ENCODE results near the gene DNM3. TPM values are rescaled to one million over a fixed set of nuclear protein-coding genes. Genes with fewer than 3 reads are reported as not detected.

The DNM3 gene
- total RNA-seq, 8 experiments from 2014 or later, result 6.1 to 29.1 (median 13.5) TPM

DNA sequence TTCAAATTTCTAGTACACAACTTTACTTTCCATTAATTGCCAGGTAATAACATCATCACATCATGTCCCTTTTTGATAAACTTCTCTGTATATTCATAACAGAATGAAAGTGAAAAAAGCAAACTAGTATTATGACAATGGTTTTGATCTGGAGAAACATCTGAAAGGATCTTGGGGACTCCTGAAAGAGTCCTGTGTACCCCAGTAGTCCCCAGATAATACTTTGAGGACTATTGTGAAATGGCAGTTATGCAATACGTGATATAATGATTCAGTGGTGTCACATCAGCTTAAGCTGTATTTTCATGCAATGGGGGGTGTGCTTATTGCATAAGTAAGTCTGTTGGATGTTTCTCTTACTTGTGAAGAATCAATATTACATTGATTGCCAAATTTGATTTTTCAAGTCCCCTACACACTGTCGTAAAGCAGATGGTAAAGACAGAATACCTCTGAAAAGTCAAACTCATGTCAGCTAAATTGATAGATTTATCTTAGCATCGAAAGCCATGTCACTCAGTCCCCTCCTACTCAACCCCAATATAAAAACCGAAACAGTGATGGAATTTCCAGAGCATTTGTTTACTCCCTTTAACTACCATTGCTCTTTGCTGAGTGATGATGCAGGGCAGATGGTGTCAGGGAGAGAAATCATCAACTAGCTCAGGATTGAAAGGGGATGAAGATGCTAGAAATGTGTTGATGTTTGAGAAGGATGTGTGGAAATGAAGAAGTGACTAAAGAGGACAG, 432.5 kb downstream of the DNM3 start:
- in situ Hi-C loops (cut with MboI; ENCODE audit: low pct_unique_long_range_greater_than_20kb in 2 of 9, low sequenced_read_pairs in 9 of 9, unreplicated experiment in 9 of 9), result no loop called here
- H3K4me1 ChIP-seq (replicated peaks in 1 of 2), result peaks cover 6 to 7% of the 10 kb centered on the region in 2 donors
- H3K4me3 ChIP-seq, result no peak overlapping the region
- ATAC-seq (replicated peaks in 6 of 8), result no peak
- H3K27ac ChIP-seq, result no peak overlapping the region
- 40 to 100% (median 88%) methylated on average over 1 to 4 of the region's 4 CpGs for WGBS, 10 experiments

DNA sequence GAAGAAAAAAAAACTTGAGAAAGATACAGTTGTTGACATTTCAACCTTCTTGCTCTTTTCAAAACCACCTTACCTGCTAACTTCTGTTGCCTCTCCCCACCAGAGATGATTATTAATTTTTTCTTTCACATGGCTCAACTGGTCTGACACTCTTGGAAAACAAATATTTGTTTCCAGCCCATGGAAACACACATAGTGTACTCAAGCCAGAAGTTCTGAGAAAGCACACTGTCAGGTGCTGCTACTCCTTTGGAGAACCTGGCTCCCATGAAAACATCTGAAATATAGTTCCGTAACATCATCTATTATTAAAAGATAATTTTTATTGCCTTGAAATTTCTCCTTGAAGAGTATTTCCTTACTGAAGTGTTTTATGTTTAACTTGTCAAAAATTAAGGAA, 434.2 kb downstream of the DNM3 start:
- Histone ChIP-seq H3K4me3 (no peak overlapping the region), H3K4me1 (replicated peaks in 1 of 2) (peaks cover 7% of the 10 kb centered on the region in 2 donors), H3K27ac (no peak overlapping the region)
- in situ Hi-C loops (cut with MboI; ENCODE audit: low pct_unique_long_range_greater_than_20kb in 2 of 9, low sequenced_read_pairs in 9 of 9, unreplicated experiment in 9 of 9), result no loop called here
- no peak for ATAC-seq (replicated peaks in 6 of 8)
- WGBS, 10 experiments, result 80 to 100% (median 100%) methylated on average over 1 of the region's 1 CpG; no CpG with 5 or more reads in 2 of the 10 experiments

DNA sequence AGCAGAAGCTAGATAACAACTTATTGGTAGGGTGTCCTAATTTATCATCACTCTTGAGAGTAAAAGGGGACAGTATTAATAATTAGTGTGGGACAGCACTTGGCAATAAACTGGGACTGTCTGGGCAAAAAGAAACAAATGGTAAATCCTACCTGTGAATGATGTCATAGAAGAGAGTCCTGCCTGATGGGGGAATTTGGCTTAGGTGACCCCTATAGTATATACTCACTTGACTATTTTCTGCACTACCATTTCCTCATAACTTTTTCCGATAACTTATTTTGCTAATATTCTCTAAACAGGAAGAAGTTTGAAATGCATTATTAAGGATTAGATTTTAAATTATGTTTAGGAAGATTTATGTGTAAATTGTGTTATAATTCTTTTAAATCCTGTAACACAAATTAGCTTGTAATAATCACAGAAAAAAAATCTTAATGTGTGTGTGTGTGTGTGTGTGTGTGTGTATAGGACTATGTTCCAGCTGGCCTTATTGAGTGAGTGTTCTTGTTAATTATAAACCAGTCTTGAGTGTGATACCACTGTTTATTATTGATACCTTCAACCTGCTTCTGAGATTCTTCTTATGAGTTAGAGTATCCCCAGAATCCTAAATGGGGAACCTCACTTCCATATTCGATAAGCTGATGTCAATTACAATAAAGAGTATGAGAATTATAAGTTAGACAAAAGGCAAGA, 435.0 kb downstream of the DNM3 start:
- Histone ChIP-seq H3K4me1 (replicated peaks in 1 of 2) (peaks cover 7% of the 10 kb centered on the region in 2 donors), H3K4me3 (no peak overlapping the region), H3K27ac (no peak overlapping the region)
- ATAC-seq (replicated peaks in 6 of 8), result no peak
- WGBS, 10 experiments, result 0 to 100% (median 100%) methylated on average over 1 to 2 of the region's 2 CpGs
- in situ Hi-C loops (cut with MboI; ENCODE audit: low pct_unique_long_range_greater_than_20kb in 2 of 9, low sequenced_read_pairs in 9 of 9, unreplicated experiment in 9 of 9), result no loop called here

DNA sequence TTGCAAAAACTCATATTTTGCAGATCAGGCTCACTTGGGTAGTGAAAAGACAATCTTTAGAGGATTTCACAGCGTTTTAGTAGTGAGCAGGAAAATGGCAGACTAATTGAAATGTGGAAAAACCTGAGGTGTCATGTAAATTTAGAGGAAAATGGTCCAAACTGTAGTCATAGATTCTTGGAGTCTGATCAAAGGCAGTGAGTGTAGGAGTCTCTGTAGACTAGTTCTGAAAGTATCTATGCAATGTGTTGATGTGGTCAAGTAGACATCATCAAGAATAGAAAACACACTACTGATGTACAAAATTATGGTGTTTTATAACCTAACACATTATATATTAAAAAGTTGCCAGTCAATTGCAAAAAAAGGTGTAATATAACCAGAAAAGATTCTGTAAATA, 436.0 kb downstream of the DNM3 start:
- 33 to 100% (median 77%) methylated on average over 1 of the region's 1 CpG; no CpG with 5 or more reads in 3 of the 10 experiments for WGBS, 10 experiments
- ATAC-seq (replicated peaks in 6 of 8), result no peak
- no peak overlapping the region for H3K4me3 ChIP-seq
- peaks cover 7% of the 10 kb centered on the region in 2 donors for H3K4me1 ChIP-seq (replicated peaks in 1 of 2)
- in situ Hi-C loops (cut with MboI; ENCODE audit: low pct_unique_long_range_greater_than_20kb in 2 of 9, low sequenced_read_pairs in 9 of 9, unreplicated experiment in 9 of 9), result no loop called here
- H3K27ac ChIP-seq, result no peak overlapping the region

DNA sequence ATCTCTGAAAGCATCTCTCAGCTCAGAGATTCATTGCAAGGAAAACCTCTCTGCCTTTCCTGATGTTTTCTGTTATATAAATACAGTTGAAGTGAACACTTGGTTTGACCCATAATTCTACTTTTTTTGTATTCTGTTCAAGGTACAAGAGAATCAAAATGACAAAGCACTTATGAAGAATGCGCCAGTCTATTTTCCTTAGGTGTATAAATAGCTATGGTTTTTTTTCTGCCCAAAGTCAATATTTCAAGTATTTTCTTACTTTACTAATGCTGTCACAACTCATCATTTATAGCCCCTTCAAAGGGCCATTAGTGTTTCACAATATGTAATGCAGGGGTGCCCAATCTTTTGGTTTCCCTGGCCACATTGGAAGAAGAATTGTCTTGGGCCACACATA, 436.7 kb downstream of the DNM3 start:
- 50 to 100% (median 93%) methylated on average over 1 of the region's 1 CpG; no CpG with 5 or more reads in 1 of the 10 experiments for WGBS, 10 experiments
- in situ Hi-C loops (cut with MboI; ENCODE audit: low pct_unique_long_range_greater_than_20kb in 2 of 9, low sequenced_read_pairs in 9 of 9, unreplicated experiment in 9 of 9), result no loop called here

DNA sequence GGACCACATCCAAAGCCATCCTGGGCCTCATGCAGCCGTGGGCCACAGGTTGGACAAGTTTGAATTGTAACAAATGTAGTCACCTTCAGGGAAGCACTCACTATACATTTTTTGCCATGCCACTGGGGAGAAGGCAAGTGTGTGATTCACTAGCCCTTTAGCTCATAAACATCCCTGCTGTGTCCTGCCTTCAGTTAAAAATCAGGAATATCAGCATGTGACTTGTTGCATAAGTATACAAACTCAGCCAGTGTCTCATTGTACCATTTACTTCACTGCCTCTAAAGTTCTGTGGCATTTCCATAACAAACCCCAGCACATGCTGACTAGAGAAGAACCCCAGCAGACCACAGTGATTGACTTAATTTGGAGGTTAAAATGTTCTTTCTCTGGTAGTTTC, 437.2 kb downstream of the DNM3 start:
- peak; percentile 19 to 99 (median 48) for ATAC-seq (replicated peaks in 6 of 8)
- H3K4me3 ChIP-seq, result no peak overlapping the region
- no peak overlapping the region for H3K27ac ChIP-seq
- in situ Hi-C loops (cut with MboI; ENCODE audit: low pct_unique_long_range_greater_than_20kb in 2 of 9, low sequenced_read_pairs in 9 of 9, unreplicated experiment in 9 of 9), result no loop called here
- WGBS, 10 experiments, result 0 to 27% methylated on average over 1 of the region's 1 CpG; no CpG with 5 or more reads in 8 of the 10 experiments
- peaks cover 7% of the 10 kb centered on the region in 2 donors for H3K4me1 ChIP-seq (replicated peaks in 1 of 2)

More for the DNA sequence above, 436.7 kb downstream of the DNM3 start:
- H3K4me3 ChIP-seq, result no peak overlapping the region
- no peak overlapping the region for H3K27ac ChIP-seq
- peaks cover 7% of the 10 kb centered on the region in 2 donors for H3K4me1 ChIP-seq (replicated peaks in 1 of 2)
- ATAC-seq (replicated peaks in 6 of 8), result peak in 1 of 8 experiments; percentile 15

DNA sequence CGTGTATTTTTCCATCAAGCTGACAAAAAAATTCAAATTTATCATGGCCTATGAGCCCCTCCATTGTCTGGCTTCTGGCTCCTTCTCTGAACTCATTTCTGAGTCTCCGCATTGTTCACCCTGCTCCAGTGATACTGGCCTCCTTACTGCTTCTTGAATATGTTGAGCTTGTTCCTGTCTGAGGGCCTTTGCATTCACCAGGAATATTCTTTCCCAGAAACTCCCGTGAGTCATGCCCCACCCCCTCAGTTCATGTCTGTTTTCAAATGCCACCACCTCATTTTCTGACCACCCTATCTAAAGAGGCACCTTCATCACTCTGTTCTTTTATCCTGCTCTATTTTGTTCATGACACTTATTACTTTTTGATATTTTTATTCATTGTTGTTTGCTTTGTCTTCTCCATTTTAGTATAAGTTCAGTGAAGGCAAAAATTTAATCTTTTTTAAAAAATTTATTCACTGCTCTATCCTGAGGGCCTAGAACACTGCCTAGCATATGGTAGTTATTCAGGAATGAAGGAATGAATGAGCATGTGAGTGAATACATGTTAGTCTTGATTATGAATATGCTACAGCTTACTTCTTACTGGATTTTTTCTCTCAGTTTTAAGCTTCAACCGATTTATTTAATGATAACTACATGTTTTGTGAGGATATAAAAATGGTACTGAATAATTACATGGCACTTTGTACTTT, 438.8 kb downstream of the DNM3 start:
- WGBS, 10 experiments, result 3 to 81% (median 67%) methylated on average over 2 to 4 of the region's 4 CpGs
- H3K4me1 ChIP-seq (replicated peaks in 1 of 2), result peaks cover 7% of the 10 kb centered on the region in 2 donors
- no peak overlapping the region for H3K27ac ChIP-seq
- ATAC-seq (replicated peaks in 6 of 8), result peak in 3 of 8 experiments; percentile 95 to 97 (median 96)
- in situ Hi-C loops (cut with MboI; ENCODE audit: low pct_unique_long_range_greater_than_20kb in 2 of 9, low sequenced_read_pairs in 9 of 9, unreplicated experiment in 9 of 9), result no loop called here
- H3K4me3 ChIP-seq, result no peak overlapping the region

DNA sequence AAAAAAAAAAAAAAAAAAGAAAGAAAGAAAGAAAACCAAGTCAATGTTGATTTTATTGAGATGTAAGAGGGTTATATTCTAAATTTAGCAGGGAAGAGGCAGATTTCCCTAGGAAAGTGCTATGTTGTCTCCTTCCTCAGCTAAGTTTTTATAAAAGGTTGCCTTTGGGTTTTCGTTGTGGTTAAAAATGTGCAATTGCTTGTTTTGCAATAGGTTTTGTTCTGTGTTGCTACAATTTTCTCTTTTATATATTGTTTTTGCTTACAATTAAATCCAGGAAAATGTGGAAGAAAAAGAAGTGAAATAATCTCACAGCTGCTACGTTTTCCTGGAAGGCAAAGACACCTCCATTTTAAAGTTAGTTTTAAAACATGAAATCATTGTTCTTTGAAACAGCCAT, 442.5 kb downstream of the DNM3 start:
- in situ Hi-C loops (cut with MboI; ENCODE audit: low pct_unique_long_range_greater_than_20kb in 2 of 9, low sequenced_read_pairs in 9 of 9, unreplicated experiment in 9 of 9), result no loop called here
- 37 to 100% (median 80%) methylated on average over 1 to 2 of the region's 2 CpGs for WGBS, 10 experiments
- H3K4me3 ChIP-seq, result no peak overlapping the region
- peaks cover 0 to 2% of the 10 kb centered on the region in 2 donors for H3K4me1 ChIP-seq (replicated peaks in 1 of 2)
- no peak for ATAC-seq (replicated peaks in 6 of 8)
- no peak overlapping the region for H3K27ac ChIP-seq

DNA sequence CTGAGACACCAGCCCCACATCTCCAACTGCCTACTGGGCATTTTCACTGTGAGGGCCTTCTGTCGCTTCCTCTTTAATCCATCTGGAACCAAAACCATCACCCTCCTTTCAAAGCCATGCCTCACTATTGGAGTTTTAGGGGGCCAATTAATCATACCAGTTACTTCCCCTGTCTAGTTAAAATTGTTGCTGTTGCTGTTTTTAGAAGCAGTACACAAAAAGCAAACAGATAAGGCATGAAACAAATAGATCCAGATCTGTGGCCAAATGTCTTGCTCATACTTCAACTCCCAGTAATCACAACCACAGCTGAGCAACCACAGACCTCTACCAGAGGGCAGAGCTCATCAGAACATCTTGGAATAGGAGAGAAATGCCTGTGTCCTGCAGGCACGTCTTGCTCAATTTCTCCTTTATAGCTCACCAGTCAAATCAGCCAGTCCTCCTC, 445.4 kb downstream of the DNM3 start:
- no peaks in the 10 kb centered on the region for H3K4me1 ChIP-seq (replicated peaks in 1 of 2)
- H3K27ac ChIP-seq, result no peak overlapping the region
- in situ Hi-C loops (cut with MboI; ENCODE audit: low pct_unique_long_range_greater_than_20kb in 2 of 9, low sequenced_read_pairs in 9 of 9, unreplicated experiment in 9 of 9), result no loop called here
- H3K4me3 ChIP-seq, result no peak overlapping the region
- ATAC-seq (replicated peaks in 6 of 8), result peak in 2 of 8 experiments; percentile 80 to 82
- 0 to 90% (median 69%) methylated on average over 1 to 2 of the region's 2 CpGs; no CpG with 5 or more reads in 2 of the 10 experiments for WGBS, 10 experiments

DNA sequence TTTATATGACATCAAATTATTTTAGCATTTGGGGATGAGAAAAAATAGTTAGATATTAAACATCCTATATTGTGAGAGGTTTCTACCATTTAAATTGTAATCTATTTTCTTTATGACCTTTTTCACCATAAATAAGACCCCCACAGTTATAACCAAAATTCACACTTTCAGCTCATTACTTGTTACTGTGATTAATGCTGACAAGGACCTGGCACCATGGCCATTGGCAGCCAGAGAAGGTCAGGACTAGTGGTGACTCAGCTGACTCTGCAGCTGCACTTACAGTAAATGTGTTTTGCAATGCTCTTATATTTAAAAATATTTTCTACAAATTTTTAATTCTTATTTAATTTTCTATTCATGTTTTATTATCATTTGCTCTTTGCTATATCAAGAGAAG, 445.9 kb downstream of the DNM3 start:
- Histone ChIP-seq H3K4me3 (no peak overlapping the region), H3K4me1 (replicated peaks in 1 of 2) (no peaks in the 10 kb centered on the region), H3K27ac (no peak overlapping the region)
- in situ Hi-C loops (cut with MboI; ENCODE audit: low pct_unique_long_range_greater_than_20kb in 2 of 9, low sequenced_read_pairs in 9 of 9, unreplicated experiment in 9 of 9), result no loop called here
- peak in 2 of 8 experiments; percentile 72 to 75 for ATAC-seq (replicated peaks in 6 of 8)

DNA sequence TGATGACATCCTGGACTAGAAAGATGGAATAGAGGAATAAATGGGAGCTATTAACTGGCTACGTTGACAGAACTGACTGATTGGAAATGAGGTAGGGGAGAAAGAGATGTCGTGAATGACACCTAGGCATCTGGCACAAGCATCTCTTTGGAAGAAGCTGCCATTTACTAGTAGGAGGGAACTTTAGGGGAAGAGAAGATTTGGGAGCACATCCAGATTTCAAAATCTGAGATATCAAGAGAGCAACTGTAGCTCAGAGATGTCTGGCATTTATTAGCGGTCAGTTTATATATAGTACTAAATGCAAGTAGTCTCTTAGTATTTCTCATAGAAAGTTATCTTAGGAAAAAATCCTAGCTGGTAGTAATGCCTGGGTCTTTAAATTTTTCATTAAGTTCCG, 447.3 kb downstream of the DNM3 start:
- ATAC-seq (replicated peaks in 6 of 8), result no peak
- in situ Hi-C loops (cut with MboI; ENCODE audit: low pct_unique_long_range_greater_than_20kb in 2 of 9, low sequenced_read_pairs in 9 of 9, unreplicated experiment in 9 of 9), result no loop called here
- H3K27ac ChIP-seq, result no peak overlapping the region

DNA sequence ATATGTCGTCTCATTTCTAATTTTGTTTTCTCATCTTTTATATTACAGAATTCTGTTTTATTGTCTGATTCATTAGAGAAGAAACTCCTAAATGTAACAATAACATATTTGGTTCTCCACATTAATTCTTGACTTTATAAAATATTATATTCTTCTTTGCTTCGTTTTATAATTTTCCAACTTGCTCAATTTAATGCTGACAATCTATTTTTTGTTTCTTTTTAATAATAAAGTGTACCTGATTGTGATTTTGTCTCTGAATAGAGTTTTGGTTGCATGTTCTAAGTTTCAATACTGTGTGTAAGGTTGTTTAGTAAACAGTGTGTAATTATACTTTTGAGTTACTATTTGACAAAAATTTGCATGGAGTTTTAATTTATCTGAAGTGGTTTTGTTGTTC, 448.1 kb downstream of the DNM3 start:
- 65 to 89% (median 82%) methylated on average over 2 of the region's 2 CpGs for WGBS, 10 experiments
- in situ Hi-C loops (cut with MboI; ENCODE audit: low pct_unique_long_range_greater_than_20kb in 2 of 9, low sequenced_read_pairs in 9 of 9, unreplicated experiment in 9 of 9), result no loop called here

More for the DNA sequence above, 447.3 kb downstream of the DNM3 start:
- WGBS, 10 experiments, result 80 to 100% (median 92%) methylated on average over 1 to 4 of the region's 4 CpGs
- Histone ChIP-seq H3K4me1 (replicated peaks in 1 of 2) (no peaks in the 10 kb centered on the region), H3K4me3 (no peak overlapping the region)

DNA sequence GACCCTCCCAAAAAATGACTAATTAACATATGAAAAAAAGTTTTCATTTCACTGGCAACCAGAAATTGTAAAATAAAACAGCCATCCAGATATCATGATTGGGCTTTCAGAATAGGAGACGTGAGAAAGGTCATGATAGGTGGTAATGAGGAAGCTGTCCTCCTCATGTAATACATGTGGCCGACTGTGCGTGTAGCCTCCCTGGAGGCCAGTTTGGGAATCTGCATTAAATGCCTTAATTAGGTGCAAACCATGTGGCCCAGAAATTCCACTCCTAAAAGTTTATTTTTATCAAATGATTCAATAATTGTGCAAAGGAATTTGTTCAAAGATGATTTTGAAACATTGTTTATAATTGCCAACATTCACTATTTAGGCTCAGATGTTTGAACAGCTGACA, 451.5 kb downstream of the DNM3 start:
- no peak overlapping the region for H3K27ac ChIP-seq
- no peak for ATAC-seq (replicated peaks in 6 of 8)
- H3K4me1 ChIP-seq (replicated peaks in 1 of 2), result no peaks in the 10 kb centered on the region
- 0 to 100% (median 88%) methylated on average over 1 to 3 of the region's 3 CpGs; no CpG with 5 or more reads in 1 of the 10 experiments for WGBS, 10 experiments
- in situ Hi-C loops (cut with MboI; ENCODE audit: low pct_unique_long_range_greater_than_20kb in 2 of 9, low sequenced_read_pairs in 9 of 9, unreplicated experiment in 9 of 9), result no loop called here
- H3K4me3 ChIP-seq, result no peak overlapping the region

More for the DNA sequence above, 448.1 kb downstream of the DNM3 start:
- ATAC-seq (replicated peaks in 6 of 8), result no peak
- Histone ChIP-seq H3K4me3 (no peak overlapping the region), H3K4me1 (replicated peaks in 1 of 2) (no peaks in the 10 kb centered on the region), H3K27ac (no peak overlapping the region)

All from motor neuron (in vitro differentiated cells).